Parathyroid adenoma (tissue), 2 donors: ENCODE measurements around the gene SERPINB6.
"Not testable (repeated sequence)": the region's sequence is repeated elsewhere in the genome, so short reads cannot be mapped to it uniquely, and the experiment has no call there.

Experiments
- H2AFZ ChIP-seq: fragments of 300-600 bp; sonication (generic); one replicate; pipeline ENCODE4 v1.7.0; 2017; ENCODE audit warnings: antibody characterized with exemption, mild to moderate bottlenecking
- H3K27ac ChIP-seq: fragments of 300-600 bp; sonication (generic); one replicate; pipeline ENCODE4 v1.7.0; 2017
- H3K27me3 ChIP-seq: fragments of 300-600 bp; sonication (generic); one replicate; pipeline ENCODE4 v1.7.0; 2017; ENCODE audit warnings: low read length; ENCODE audit not compliant: control insufficient read depth, insufficient read depth
- H3K36me3 ChIP-seq: fragments of 300-600 bp; sonication (generic); one replicate; pipeline ENCODE4 v1.7.0; 2017; ENCODE audit warnings: low read length; ENCODE audit not compliant: control insufficient read depth, insufficient read depth
- H3K4me1 ChIP-seq: fragments of 300-600 bp; sonication (generic); one replicate; pipeline ENCODE4 v1.7.0; 2017; ENCODE audit warnings: control low read depth
- H3K4me2 ChIP-seq: fragments of 300-600 bp; sonication (generic); one replicate; pipeline ENCODE4 v1.7.0; 2017; ENCODE audit warnings: low read length
- H3K4me3 ChIP-seq: fragments of 300-600 bp; sonication (generic); one replicate; pipeline ENCODE4 v1.7.0; 2017; ENCODE audit warnings: low read depth, low read length
- H3K79me2 ChIP-seq: fragments of 300-600 bp; sonication (generic); one replicate; pipeline ENCODE4 v1.7.0; 2017; ENCODE audit warnings: control low read depth
- H3K9ac ChIP-seq: fragments of 300-600 bp; sonication (generic); one replicate; pipeline ENCODE4 v1.7.0; 2017; ENCODE audit warnings: mild to moderate bottlenecking
- H3K9me3 ChIP-seq: fragments of 300-600 bp; sonication (generic); one replicate; pipeline ENCODE4 v1.7.0; 2017; ENCODE audit warnings: low read length; ENCODE audit not compliant: control insufficient read depth
- TF ChIP-seq, protein P1 (sequence below): fragments of 300-600 bp; sonication (generic); IDR thresholded peaks from one replicate; pipeline ENCODE4 v1.7.0; 2017; ENCODE audit warnings: antibody characterized with exemption, mild to moderate bottlenecking
- donor health status: primary hyperparathyroidism.

Gene SERPINB6

GRCh38 chr6:2914318-2914660, 57.1 kb downstream of the SERPINB6 start:
- H3K27ac ChIP-seq, result no peak overlapping the region
- H3K79me2 ChIP-seq, result no peaks in the 10 kb centered on the region
- H3K4me2 ChIP-seq, result no peak overlapping the region
- no peak overlapping the region for H3K4me3 ChIP-seq
- no peaks in the 10 kb centered on the region for H3K9me3 ChIP-seq
- no peak overlapping the region for H3K9ac ChIP-seq
- H3K27me3 ChIP-seq, result no peaks in the 10 kb centered on the region
- no peaks in the 10 kb centered on the region for H3K36me3 ChIP-seq
- no peak overlapping the region for H2AFZ ChIP-seq
- H3K4me1 ChIP-seq, result peaks cover 4% of the 10 kb centered on the region
- TF ChIP-seq, protein P1, sequence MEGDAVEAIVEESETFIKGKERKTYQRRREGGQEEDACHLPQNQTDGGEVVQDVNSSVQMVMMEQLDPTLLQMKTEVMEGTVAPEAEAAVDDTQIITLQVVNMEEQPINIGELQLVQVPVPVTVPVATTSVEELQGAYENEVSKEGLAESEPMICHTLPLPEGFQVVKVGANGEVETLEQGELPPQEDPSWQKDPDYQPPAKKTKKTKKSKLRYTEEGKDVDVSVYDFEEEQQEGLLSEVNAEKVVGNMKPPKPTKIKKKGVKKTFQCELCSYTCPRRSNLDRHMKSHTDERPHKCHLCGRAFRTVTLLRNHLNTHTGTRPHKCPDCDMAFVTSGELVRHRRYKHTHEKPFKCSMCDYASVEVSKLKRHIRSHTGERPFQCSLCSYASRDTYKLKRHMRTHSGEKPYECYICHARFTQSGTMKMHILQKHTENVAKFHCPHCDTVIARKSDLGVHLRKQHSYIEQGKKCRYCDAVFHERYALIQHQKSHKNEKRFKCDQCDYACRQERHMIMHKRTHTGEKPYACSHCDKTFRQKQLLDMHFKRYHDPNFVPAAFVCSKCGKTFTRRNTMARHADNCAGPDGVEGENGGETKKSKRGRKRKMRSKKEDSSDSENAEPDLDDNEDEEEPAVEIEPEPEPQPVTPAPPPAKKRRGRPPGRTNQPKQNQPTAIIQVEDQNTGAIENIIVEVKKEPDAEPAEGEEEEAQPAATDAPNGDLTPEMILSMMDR, result no peak

- TF ChIP-seq, protein P1, result no peak
- no peak overlapping the region for H3K4me3 ChIP-seq
- no peaks in the 10 kb centered on the region for H3K79me2 ChIP-seq
- no peak overlapping the region for H3K4me2 ChIP-seq
- peaks cover 9% of the 10 kb centered on the region for H3K4me1 ChIP-seq
- no peaks in the 10 kb centered on the region for H3K9me3 ChIP-seq
- H3K36me3 ChIP-seq, result no peaks in the 10 kb centered on the region
- H3K27ac ChIP-seq, result no peak overlapping the region
- H3K9ac ChIP-seq, result no peak overlapping the region
- H3K27me3 ChIP-seq, result no peaks in the 10 kb centered on the region
- no peak overlapping the region for H2AFZ ChIP-seq
Observed at GRCh38 chr6:2913621-2914317, 57.6 kb downstream of the SERPINB6 start.

DNA sequence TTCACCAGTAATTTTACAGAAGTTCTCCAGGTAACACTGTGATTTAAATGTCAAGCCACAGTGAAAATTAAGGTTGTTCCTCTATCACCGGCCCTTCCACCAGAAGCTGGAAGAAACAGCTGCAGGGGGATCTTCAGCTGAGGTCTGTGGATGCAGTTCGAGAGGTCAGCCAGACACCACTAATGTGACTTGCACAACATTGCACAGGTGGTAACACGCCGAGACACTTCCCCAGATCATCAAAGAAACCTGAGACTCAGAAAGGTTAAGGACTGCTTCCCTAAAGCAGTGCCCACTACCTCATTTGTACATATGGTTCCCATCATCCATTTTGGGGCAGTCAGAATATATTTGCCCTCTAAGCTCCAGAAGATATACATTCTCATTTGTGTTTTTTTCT, 60.2 kb downstream of the SERPINB6 start:
- Histone ChIP-seq H3K4me2 (no peak overlapping the region), H3K79me2 (no peaks in the 10 kb centered on the region), H3K27ac (no peak overlapping the region), H3K4me3 (no peak overlapping the region), H2AFZ (no peak overlapping the region), H3K9me3 (no peaks in the 10 kb centered on the region), H3K27me3 (no peaks in the 10 kb centered on the region), H3K36me3 (no peaks in the 10 kb centered on the region), H3K4me1 (peaks cover 15% of the 10 kb centered on the region), H3K9ac (no peak overlapping the region)
- TF ChIP-seq, protein P1, result no peak

- Histone ChIP-seq H3K4me2 (no peak overlapping the region), H2AFZ (peak overlapping the region; percentile 70), H3K9ac (no peak overlapping the region)
Observed at GRCh38 chr6:2909718-2910117, 61.6 kb downstream of the SERPINB6 start.

GRCh38 chr6:2909051-2909606, 62.2 kb downstream of the SERPINB6 start:
- not testable (repeated sequence) for H3K9ac ChIP-seq, H3K4me3 ChIP-seq, H3K9me3 ChIP-seq, H3K36me3 ChIP-seq, H3K27me3 ChIP-seq, H3K4me2 ChIP-seq, H3K79me2 ChIP-seq
- peaks cover 15% of the 10 kb centered on the region for H3K4me1 ChIP-seq
- H3K27ac ChIP-seq, result peak overlapping the region; percentile 87
- H2AFZ ChIP-seq, result peak overlapping the region; percentile 70

More at GRCh38 chr6:2909718-2910117, 61.6 kb downstream of the SERPINB6 start:
- Histone ChIP-seq H3K79me2 (no peaks in the 10 kb centered on the region), H3K4me1 (peaks cover 15% of the 10 kb centered on the region), H3K27ac (peak overlapping the region; percentile 87), H3K36me3 (no peaks in the 10 kb centered on the region), H3K4me3 (no peak overlapping the region), H3K9me3 (no peaks in the 10 kb centered on the region), H3K27me3 (no peaks in the 10 kb centered on the region)
- TF ChIP-seq, protein P1, result no peak

DNA sequence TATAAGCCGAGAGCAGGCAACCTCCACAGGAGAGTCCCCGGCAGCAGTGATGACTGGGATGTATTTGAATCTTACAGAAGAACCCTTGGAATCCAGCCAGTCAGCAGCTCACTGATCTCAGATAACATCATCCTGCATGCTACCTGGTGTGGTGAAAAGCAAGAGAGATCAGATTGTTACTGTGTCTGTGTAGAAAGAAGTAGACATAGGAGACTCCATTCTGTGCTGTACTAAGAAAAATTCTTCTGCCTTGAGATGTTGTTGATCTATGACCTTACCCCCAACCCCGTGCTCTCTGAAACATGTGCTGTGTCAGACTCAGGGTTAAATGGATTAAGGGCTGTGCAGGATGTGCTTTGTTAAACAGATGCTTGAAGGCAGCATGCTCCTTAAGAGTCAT, 62.9 kb downstream of the SERPINB6 start:
- not testable (repeated sequence) for H3K9me3 ChIP-seq, H3K36me3 ChIP-seq, H3K27me3 ChIP-seq, H3K79me2 ChIP-seq, H3K4me3 ChIP-seq, H3K4me2 ChIP-seq, H3K9ac ChIP-seq
- H3K4me1 ChIP-seq, result peaks cover 15% of the 10 kb centered on the region
- peak overlapping the region; percentile 70 for H2AFZ ChIP-seq
- peak overlapping the region; percentile 87 for H3K27ac ChIP-seq

- Histone ChIP-seq H3K9ac (peak overlapping the region; percentile 86), H3K27ac (peak overlapping the region; percentile 84)
Observed at GRCh38 chr6:2903411-2904185, 67.8 kb downstream of the SERPINB6 start.

More at GRCh38 chr6:2903411-2904185, 67.8 kb downstream of the SERPINB6 start:
- not testable (repeated sequence) for H3K27me3 ChIP-seq, H3K4me2 ChIP-seq, H3K36me3 ChIP-seq, H3K9me3 ChIP-seq
- Histone ChIP-seq H3K79me2 (peaks cover 17% of the 10 kb centered on the region), H2AFZ (peak overlapping the region; percentile 87), H3K4me3 (peak overlapping the region; percentile 76), H3K4me1 (peaks cover 16% of the 10 kb centered on the region)
